Right cardiac atrium (tissue), 5 donors: ENCODE measurements around the gene RBPJ. TPM values are rescaled to one million over a fixed set of nuclear protein-coding genes. Genes with fewer than 3 reads are reported as not detected.

Experiments used
- ATAC-seq, 2 donors: fragments of 200-7000 bp; cut with Tn5 transposase; one replicate each; pipeline versions ENCODE4 v1.8.0 to v1.9.1; 2020; ENCODE audit warnings: moderate library complexity in 2 of 2, mild to moderate bottlenecking in 1 of 2
- DNase-seq, 3 donors: peaks; one replicate each; pipeline ENCODE4 v3.0.0-alpha.2; 2020
- H3K27ac ChIP-seq: one replicate; pipeline ENCODE4 v1.5.1; 2013; ENCODE audit warnings: mild to moderate bottlenecking, low read length, control low read depth, moderate library complexity
- H3K27me3 ChIP-seq: one replicate; pipeline ENCODE4 v1.6.1; 2013; ENCODE audit not compliant: control insufficient read depth, insufficient read depth
- H3K4me1 ChIP-seq: one replicate; pipeline ENCODE4 v1.6.1; 2013; ENCODE audit warnings: low read length; ENCODE audit not compliant: control insufficient read depth, insufficient read depth
- H3K4me3 ChIP-seq: one replicate; pipeline ENCODE4 v1.5.1; 2013; ENCODE audit warnings: low read length, control low read depth
- H3K9me3 ChIP-seq: one replicate; pipeline ENCODE4 v1.6.1; 2013; ENCODE audit warnings: low read length; ENCODE audit not compliant: control insufficient read depth
- WGBS: extraction: QIAGEN DNeasy Blood & Tissue Kit; methylation state at CpG from one replicate; pipeline ENCODE4 v1.1.7; 2013; 5-methylcytosine and 5-hydroxymethylcytosine counted together
- intact Hi-C, 4 donors: fragments of 100-400 bp; cut with DNase I; formaldehyde crosslinking; loops; one replicate each; pipeline versions ENCODE4 v1.11.0 to v1.14.0; 2022 to 2023
- long read RNA-seq, 4 donors: library from polyadenylated mRNA; unstranded; transcript quantifications; one replicate each; pipeline ENCODE4 v2.0.0, GENCODE V29; 2020 to 2021
- polyA plus RNA-seq: library from polyadenylated mRNA; stranded (reverse); fragments of 200-250 nt; gene quantifications from one replicate; pipeline ENCODE4 v1.2.3, GENCODE V29; 2013
- total RNA-seq, 4 donors: library from RNA; stranded (reverse); fragmentation: NEBNext Ultra II Directional; extraction: Animal tissue kit (Norgen Biotek cat#: 25700); gene quantifications; one replicate each; pipeline ENCODE4 v1.2.1, GENCODE V29; 2021
- donor health status: healthy with polysubstance abuse.
- donor health status: DM: no; HTN: yes; CAD: no.
- donor health status: DM: no; HTN: no; CAD: no.
- donor health status: DM: no; HTN: yes; CAD: no; lungs with severe emphysema.
- donor health status: DM: yes; HTN: yes; CAD: no.

The RBPJ gene
- total RNA-seq (10 to 100 TPM; 42.1 to 45.9 (median 44.2) TPM), polyA plus RNA-seq (22.2 TPM)
- long read RNA-seq, donor 1, full-length matches to known transcripts: 42 of 63 reads
- long read RNA-seq, donor 1, partial matches to known transcripts: 7 of 63 reads
- long read RNA-seq, donor 1, other reads (novel, unspliced or antisense): 14 of 63 reads
- long read RNA-seq, donor 2, full-length matches to known transcripts: 18 of 24 reads
- long read RNA-seq, donor 2, partial matches to known transcripts: 1 of 24 reads
- long read RNA-seq, donor 2, other reads (novel, unspliced or antisense): 5 of 24 reads
- long read RNA-seq, donor 3, full-length matches to known transcripts: 73 of 114 reads
- long read RNA-seq, donor 3, partial matches to known transcripts: 11 of 114 reads
- long read RNA-seq, donor 3, other reads (novel, unspliced or antisense): 30 of 114 reads
- long read RNA-seq, donor 4, full-length matches to known transcripts: 18 of 20 reads
- long read RNA-seq, donor 4, partial matches to known transcripts: 0 of 20 reads
- long read RNA-seq, donor 4, other reads (novel, unspliced or antisense): 2 of 20 reads

DNA sequence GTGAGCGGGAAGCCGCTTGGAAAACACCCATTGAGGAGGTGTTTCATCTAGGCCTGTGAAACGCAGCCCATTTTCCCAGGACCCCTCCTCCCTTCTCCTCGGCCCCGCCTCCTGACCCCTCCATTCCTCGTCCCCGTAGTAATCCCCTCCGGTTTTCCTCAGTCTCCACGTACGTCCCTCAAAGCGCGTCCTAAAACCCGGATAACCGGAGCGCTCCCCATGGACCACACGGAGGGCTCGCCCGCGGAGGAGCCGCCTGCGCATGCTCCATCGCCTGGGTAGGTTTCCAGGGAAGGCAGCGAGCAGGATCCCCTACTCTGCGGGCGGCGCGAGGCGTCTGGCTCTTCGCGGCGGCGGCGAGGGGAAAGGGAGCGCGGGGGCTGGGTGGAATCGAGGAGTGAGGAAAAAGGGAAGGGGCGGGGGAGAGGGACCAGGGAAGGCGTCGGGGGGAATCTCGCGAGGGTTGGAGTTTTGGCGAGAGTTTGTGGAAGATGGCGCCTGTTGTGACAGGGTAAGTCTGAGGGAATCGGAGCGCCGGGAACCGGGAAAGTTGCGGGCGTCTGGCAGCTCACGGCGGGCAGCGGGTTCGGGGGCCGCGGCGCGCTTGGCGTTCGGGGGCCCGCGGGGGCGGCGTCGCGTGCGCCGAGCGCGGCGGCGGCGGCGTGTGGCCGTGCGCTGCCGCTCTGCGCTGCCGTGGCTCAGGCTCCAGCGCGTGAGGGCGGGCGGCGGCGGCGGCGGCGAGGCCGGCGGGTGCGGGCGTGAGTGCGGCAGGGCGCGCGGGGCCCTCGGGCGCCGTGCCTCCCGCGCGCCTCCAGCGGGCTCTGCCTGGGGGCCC is at the start of gene RBPJ:
Gene RBPJ (plus strand): TSS at position 477 of the 835 bp plus-strand sequence. CDS start 15 bp downstream, at position 492.
- H3K9me3 ChIP-seq: no peaks in the 10 kb centered on the region
- ATAC-seq: peak; percentile 87 to 91
- intact Hi-C loops: loop anchor here in 3 of 4 donors (5.0 to 10.0 kb wide), 4 partner anchors 82 to 338 kb away; no protein-coding TSS in a partner anchor
- no peaks in the 10 kb centered on the region for H3K4me1 ChIP-seq
- peak within 1 kb of the TSS; percentile 95 for H3K27ac ChIP-seq
- WGBS: under 1% methylated on average over 101 of the region's 102 CpGs
- no peaks in the 10 kb centered on the region for H3K27me3 ChIP-seq
- DNase-seq: peak; percentile 92 to 96 (median 96)
- H3K4me3 ChIP-seq: peak within 1 kb of the TSS; percentile 98

DNA sequence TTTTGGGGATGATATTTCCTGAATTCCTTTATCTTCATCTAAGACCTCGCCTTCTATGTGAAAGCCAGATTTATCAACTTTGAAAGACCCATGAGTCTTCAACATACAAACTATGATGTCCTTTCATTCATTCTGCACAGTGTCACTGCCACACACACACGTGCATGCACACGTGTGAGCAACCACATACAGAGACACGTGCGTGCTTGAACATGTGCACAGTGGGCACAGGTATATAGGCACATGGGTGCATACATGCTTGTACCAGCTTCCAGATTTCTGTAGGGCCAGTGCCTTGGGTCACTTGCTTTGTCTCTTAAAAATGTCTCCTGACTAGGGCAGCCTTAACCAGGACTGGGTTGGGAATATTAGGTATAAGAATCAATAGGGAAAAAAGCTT is 49.1 kb upstream of the RBPJ start:
- Histone ChIP-seq H3K4me3 (no peak overlapping the region), H3K4me1 (no peaks in the 10 kb centered on the region), H3K27ac (no peak overlapping the region), H3K27me3 (no peaks in the 10 kb centered on the region), H3K9me3 (no peaks in the 10 kb centered on the region)
- WGBS: 92% methylated on average over 5 of the region's 5 CpGs
- intact Hi-C loops: no loop called here
- no peak for DNase-seq
- ATAC-seq: no peak

- Histone ChIP-seq H3K27me3 (no peaks in the 10 kb centered on the region), H3K9me3 (no peaks in the 10 kb centered on the region), H3K27ac (no peak overlapping the region), H3K4me3 (no peak overlapping the region), H3K4me1 (no peaks in the 10 kb centered on the region)
- peak in 1 of 3 donors; percentile 50 for DNase-seq
- intact Hi-C loops: no loop called here
- ATAC-seq: peak; percentile 16 to 41
- WGBS: 56% methylated on average over 10 of the region's 10 CpGs
Measured at GRCh38 chr4:26272654-26273615, 47.9 kb upstream of the RBPJ start.

DNA sequence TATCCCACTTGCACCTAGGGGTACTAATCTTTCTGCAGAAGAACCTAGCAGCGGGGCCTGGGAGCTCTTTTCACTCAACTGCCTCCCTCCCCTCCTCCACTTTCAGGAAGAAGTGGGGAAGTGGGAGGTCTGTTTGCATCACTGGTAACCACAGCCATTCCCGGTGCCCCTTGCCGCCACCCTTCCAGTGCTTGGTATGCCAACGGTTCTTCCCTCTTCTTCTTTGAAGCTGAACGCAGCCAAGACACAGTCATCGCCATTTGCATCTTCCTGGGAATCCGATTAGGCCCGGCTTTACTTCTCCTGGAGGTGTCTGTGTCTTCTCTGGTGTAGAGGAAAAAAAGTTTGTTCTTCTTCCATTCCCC is 47.2 kb upstream of the RBPJ start:
- DNase-seq: peak; percentile 37 to 63 (median 60)
- H3K27ac ChIP-seq: no peak overlapping the region
- no peak overlapping the region for H3K4me3 ChIP-seq
- no peaks in the 10 kb centered on the region for H3K27me3 ChIP-seq
- 74% methylated on average over 8 of the region's 8 CpGs for WGBS
- peak; percentile 36 to 40 for ATAC-seq
- H3K4me1 ChIP-seq: no peaks in the 10 kb centered on the region
- no peaks in the 10 kb centered on the region for H3K9me3 ChIP-seq
- intact Hi-C loops: no loop called here

DNA sequence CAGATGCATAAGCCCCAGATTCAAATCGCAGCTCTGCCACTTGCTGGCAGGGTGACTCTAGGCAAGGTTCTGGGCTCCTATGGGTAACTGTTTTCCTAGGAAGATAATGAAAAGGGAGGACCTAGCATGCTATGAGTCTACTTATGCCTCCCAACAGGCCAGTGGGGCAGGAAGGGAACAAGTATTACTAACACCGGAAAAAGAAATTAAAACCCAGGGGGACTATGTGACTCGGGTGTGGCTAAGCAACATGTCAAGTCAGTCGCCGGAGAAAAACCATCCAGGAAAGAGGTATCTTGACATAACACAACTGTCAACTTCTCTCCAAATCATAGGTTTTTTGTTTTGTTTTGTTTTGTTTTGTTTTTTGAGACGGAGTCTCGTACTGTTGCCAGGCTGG is 45.5 kb upstream of the RBPJ start:
- intact Hi-C loops: no loop called here
- WGBS: 75% methylated on average over 7 of the region's 7 CpGs
- Histone ChIP-seq H3K4me3 (no peak overlapping the region), H3K4me1 (no peaks in the 10 kb centered on the region), H3K9me3 (no peaks in the 10 kb centered on the region), H3K27me3 (no peaks in the 10 kb centered on the region), H3K27ac (no peak overlapping the region)
- DNase-seq (no peak), ATAC-seq (no peak)

- no peak overlapping the region for H3K4me3 ChIP-seq
- H3K27ac ChIP-seq: no peak overlapping the region
- ATAC-seq (no peak), DNase-seq (no peak)
- no peaks in the 10 kb centered on the region for H3K27me3 ChIP-seq
- no peaks in the 10 kb centered on the region for H3K4me1 ChIP-seq
- intact Hi-C loops: no loop called here
- no peaks in the 10 kb centered on the region for H3K9me3 ChIP-seq
- 92% methylated on average over 13 of the region's 13 CpGs for WGBS
Measured at GRCh38 chr4:26279446-26279845, 41.4 kb upstream of the RBPJ start.

GRCh38 chr4:26281881-26282280 is 38.9 kb upstream of the RBPJ start:
- no peaks in the 10 kb centered on the region for H3K27me3 ChIP-seq
- ATAC-seq (no peak), DNase-seq (no peak)
- H3K9me3 ChIP-seq: no peaks in the 10 kb centered on the region
- intact Hi-C loops: no loop called here
- H3K27ac ChIP-seq: no peak overlapping the region
- no peak overlapping the region for H3K4me3 ChIP-seq
- H3K4me1 ChIP-seq: no peaks in the 10 kb centered on the region
- 65% methylated on average over 1 of the region's 1 CpG for WGBS

GRCh38 chr4:26284536-26284935 is 36.3 kb upstream of the RBPJ start:
- Histone ChIP-seq H3K27ac (no peak overlapping the region), H3K4me1 (peaks cover 1% of the 10 kb centered on the region), H3K9me3 (no peaks in the 10 kb centered on the region), H3K27me3 (no peaks in the 10 kb centered on the region), H3K4me3 (no peak overlapping the region)
- intact Hi-C loops: no loop called here
- DNase-seq (no peak), ATAC-seq (no peak)
- 83% methylated on average over 8 of the region's 8 CpGs for WGBS

DNA sequence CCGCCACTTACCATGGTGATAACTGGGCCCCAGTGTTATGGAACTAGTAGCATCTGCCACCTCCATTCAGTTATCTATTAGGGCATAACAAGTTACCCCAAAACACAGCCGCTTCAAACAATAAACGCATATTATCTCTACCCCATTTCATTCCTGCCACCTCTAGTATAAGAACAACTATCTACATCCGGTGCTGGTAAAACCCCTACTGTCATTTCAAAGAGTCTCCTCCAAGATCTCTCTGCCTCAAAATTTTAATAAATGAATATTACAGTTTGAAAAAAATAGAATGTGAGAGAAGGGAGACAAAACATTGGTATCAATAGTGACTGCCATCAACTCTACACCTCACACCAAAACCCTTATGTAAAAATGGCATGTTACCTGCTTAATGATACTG is 35.5 kb upstream of the RBPJ start:
- ATAC-seq (no peak), DNase-seq (no peak)
- H3K27ac ChIP-seq: no peak overlapping the region
- H3K4me3 ChIP-seq: no peak overlapping the region
- H3K4me1 ChIP-seq: peaks cover 1% of the 10 kb centered on the region
- intact Hi-C loops: no loop called here
- H3K27me3 ChIP-seq: no peaks in the 10 kb centered on the region
- H3K9me3 ChIP-seq: no peaks in the 10 kb centered on the region
- WGBS: 90% methylated on average over 4 of the region's 4 CpGs

DNA sequence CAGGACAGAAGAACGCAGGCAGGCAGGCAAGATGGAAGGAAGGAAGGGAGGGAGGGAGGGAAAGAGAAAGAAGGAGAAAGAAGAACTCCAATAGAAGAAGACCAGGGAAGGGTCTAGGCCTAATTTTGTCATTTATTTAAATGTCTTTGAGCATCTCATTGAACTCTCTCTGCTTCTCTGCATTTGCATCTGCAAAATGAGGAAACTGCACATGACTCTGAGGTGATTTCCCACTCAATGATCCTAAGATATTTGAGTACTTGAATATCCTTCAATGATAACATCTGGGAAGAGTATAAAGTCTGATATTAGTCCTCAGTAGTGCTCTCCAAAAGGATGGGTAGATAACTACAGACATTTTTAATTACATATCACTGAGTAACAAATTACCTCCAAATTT is 33.1 kb upstream of the RBPJ start:
- intact Hi-C loops: no loop called here
- DNase-seq: no peak
- Histone ChIP-seq H3K4me1 (peaks cover 1% of the 10 kb centered on the region), H3K9me3 (no peaks in the 10 kb centered on the region), H3K4me3 (no peak overlapping the region), H3K27me3 (no peaks in the 10 kb centered on the region), H3K27ac (no peak overlapping the region)
- WGBS: 68% methylated on average over 1 of the region's 1 CpG
- no peak for ATAC-seq
